OCI-M1 (cell line): ENCODE data around the gene USP37.

Experiments
- DNase-seq: peaks from one replicate; lab custom pipeline; 2025; lab: John Stamatoyannopoulos, UW

Gene USP37

GRCh38 chr2:218431878-218432277 lies 136.3 kb downstream of the USP37 start:
- DNase-seq, result no peak

GRCh38 chr2:218430721-218431120 lies 137.4 kb downstream of the USP37 start:
- DNase-seq, result no peak

- no peak for DNase-seq
These were observed 138.0 kb downstream of the USP37 start for GRCh38 chr2:218429911-218430692.

- DNase-seq, result no peak
These were observed 139.1 kb downstream of the USP37 start for GRCh38 chr2:218428846-218429558.

GRCh38 chr2:218427741-218428140 lies 140.4 kb downstream of the USP37 start:
- DNase-seq, result no peak

- no peak for DNase-seq
These were observed 142.6 kb downstream of the USP37 start for GRCh38 chr2:218425531-218425930.

GRCh38 chr2:218423584-218423983 lies 144.6 kb downstream of the USP37 start:
- DNase-seq, result no peak

- peak; percentile 25 for DNase-seq
These were observed 145.6 kb downstream of the USP37 start for GRCh38 chr2:218422403-218423086.

- DNase-seq, result no peak
These were observed 147.1 kb downstream of the USP37 start for GRCh38 chr2:218421027-218421426.

GRCh38 chr2:218419630-218420216 lies 148.4 kb downstream of the USP37 start:
- DNase-seq, result no peak

GRCh38 chr2:218418717-218419458 lies 149.3 kb downstream of the USP37 start, which contains the start of gene VIL1:
Gene VIL1 (plus strand): TSS chr2:218419123. CDS start chr2:218423779, 4,656 bp downstream.
- no peak for DNase-seq

GRCh38 chr2:218418321-218418716 lies 149.8 kb downstream of the USP37 start:
- no peak for DNase-seq

- DNase-seq, result no peak
These were observed 160.4 kb downstream of the USP37 start for GRCh38 chr2:218407717-218408116.

- DNase-seq, result peak; percentile 89
These were observed 161.1 kb downstream of the USP37 start for GRCh38 chr2:218406949-218407618.

GRCh38 chr2:218406209-218406948 lies 161.8 kb downstream of the USP37 start:
- peak; percentile 97 for DNase-seq

- peak; percentile 66 for DNase-seq
These were observed 162.4 kb downstream of the USP37 start for GRCh38 chr2:218405746-218406208.

GRCh38 chr2:218405086-218405745 lies 162.9 kb downstream of the USP37 start:
- no peak for DNase-seq

- no peak for DNase-seq
These were observed 163.6 kb downstream of the USP37 start for GRCh38 chr2:218404351-218405085.

GRCh38 chr2:218403810-218404209 lies 164.3 kb downstream of the USP37 start:
- DNase-seq, result no peak
